Fibroblast of peridontal ligament (primary cell): Measurements from ENCODE around the gene TNFRSF1A.

Experiments used
- DNase-seq: peaks from one replicate; pipeline ENCODE4 v3.0.0-alpha.2; 2010; ENCODE audit errors: extremely low read depth

Gene TNFRSF1A

DNA sequence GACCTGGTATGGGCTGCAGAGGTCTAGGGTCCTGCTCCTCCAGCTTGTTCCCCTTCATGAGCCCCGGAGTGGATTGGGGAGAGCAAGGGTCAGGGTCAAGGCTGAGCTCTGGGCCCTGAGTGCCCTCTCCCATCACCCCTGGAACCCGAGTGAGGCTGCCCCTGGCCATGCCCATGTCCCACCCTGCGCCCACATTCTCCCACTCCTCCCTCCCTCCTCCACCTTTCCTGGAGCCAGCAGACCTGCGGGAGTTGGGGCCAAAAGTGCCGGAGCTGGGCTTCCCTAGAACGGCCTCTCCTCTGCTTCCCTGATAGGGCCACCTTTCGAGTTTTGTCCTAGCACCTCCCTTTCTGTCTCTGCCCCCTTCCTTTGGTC lies 32.9 kb upstream of the TNFRSF1A start:
- DNase-seq = no peak

DNA sequence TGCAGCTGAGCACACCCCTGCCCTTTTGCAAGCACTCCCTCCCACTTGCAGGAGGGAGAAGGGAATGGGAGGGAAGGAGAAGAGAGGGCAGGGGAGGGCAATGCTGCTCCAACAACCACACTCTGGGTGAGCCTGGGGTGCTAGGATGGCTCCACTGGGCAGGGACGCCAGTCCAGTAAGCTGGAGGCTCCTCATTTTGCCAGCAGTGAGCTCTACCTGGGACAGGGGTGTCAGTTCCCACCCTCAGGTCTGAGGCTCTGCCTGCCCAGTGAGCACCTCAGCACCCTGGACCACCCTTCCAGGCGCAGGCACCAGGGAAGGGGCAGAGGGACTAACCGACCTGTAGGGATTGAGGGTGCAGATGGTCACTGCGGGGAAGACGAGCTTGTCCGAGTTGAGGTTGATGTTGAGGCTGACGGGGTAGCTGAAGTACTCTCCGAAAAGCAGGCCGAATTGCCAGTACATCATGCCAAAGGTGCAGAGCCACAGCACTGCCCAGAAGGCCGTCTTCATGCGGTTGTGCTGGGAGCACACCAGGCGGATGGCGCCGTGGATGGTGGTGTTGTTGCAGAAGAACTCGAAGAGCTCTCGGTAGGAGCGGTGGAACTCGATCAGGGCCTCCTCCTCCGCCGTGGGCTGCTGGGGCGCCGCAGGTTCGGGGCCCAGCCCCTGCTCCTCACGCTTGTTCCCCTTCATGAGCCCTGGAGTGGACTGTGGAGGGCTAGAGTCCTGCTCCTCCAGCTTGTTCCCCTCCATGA lies 32.3 kb upstream of the TNFRSF1A start:
- no peak for DNase-seq

DNA sequence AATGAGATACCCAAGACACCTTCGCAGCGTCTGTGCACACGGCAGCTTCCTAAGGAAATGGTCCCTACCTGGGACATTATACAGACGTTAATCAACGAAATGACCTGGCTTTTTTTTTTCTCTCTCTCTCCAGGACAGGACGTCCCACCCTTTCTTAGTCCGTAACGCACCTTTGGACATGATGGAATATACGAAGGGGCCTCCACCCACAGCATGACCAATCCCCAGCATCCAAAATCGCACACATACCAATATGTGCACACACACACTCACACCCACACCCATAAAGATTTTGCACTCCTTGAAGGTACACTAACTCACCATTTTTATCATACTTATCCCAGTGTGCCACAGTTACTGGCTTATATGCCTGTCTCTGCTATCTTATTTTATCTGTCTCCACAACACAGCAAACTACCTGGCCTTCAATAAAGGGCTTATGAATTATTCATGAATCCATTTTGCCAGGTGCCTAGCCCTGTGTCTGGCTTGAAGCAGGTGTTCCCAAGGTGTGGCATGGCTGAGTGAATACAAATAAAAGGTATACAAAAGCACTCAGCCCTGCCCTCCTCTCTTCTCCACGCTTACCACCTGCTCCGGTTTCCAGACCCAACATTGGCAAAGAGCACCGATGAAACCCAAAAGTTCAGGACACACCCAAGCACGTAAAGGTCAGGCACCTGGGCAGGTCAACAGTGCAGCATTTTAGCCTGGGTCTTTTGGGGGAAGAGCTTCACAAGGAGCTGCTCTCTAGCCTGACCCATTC lies 31.3 kb upstream of the TNFRSF1A start:
- no peak for DNase-seq

GRCh38 chr12:6372403-6373003 lies 30.6 kb upstream of the TNFRSF1A start:
- DNase-seq = peak; percentile 83

GRCh38 chr12:6370994-6371754 lies 29.3 kb upstream of the TNFRSF1A start:
- no peak for DNase-seq

DNA sequence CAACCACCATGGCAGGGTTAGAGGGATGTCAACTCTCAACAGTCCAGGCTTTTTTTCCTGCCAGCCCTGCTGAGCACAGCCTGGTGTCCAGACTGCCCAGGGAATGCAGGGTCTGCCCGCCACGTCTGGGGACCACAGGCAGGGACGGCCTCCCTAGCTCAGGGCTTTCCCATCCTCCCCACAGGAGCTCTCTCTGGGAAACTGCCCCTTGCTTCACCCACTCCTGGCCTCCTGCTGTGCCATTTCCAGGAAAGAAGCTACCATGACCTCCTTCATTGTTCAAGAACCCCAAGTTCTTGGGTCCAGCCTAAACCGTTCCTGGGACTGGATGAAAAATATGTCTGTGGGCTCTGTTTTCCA lies 28.7 kb upstream of the TNFRSF1A start:
- DNase-seq = no peak

DNA sequence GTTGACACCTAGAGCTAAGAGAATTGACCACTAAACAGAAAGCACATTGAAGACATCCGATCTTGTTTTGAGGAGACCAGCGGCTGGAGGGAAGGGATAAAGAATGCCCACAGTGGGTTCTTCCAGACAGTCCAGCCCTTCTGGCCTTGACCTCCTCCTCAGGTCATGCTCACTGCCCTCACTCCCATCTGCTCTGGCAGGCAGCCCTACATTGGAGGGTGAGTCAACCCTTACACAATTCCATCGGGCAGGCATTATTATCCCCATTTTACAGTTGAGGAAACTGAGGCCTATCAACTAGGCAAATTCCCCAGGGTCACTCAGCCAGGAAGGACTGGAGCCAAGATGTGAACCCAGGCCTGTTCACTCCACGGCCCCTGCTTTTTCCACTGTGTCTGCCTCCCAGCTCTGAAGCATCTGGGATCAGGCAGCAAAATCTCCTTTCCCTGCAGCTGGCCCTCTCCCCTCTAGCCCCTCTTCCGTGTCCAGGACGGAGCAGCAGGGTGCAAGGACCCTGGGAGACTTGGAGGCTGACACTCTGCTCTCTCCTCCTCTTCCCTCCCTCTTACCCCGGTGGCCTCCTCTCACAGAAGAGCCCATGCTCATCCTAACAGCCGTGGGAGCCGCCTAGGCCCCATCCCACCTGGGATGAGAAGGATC lies 28.2 kb upstream of the TNFRSF1A start:
- peak; percentile 17 for DNase-seq

DNA sequence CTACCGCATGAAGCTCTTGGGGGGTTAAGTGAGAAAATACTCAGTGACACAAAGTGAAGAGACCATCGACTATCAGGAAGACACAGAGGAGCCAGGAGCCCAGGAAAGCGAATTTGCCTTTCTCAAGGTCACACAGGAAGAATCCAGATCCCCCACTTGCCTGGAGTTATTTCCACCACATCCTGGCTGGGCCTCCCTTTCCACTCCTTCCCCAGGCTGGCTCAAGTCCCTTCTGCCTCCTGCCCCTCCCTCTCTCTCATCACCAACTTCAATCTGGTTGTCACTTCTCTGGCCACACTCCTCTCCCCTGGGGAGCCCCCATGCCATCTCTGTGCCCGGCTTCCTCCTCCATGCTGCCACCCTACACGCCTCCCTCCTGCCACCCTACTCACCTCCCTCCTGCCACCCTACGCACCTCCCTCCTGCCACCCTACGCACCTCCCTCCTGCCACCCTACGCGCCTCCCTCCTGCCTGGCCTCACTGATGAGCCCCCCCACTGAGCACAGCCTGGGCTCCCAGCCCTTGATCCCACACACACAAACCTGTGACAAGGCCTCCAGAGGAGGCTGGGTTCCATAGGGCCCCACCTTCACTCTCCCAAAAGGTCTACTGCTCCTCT lies 27.1 kb upstream of the TNFRSF1A start:
- no peak for DNase-seq

DNA sequence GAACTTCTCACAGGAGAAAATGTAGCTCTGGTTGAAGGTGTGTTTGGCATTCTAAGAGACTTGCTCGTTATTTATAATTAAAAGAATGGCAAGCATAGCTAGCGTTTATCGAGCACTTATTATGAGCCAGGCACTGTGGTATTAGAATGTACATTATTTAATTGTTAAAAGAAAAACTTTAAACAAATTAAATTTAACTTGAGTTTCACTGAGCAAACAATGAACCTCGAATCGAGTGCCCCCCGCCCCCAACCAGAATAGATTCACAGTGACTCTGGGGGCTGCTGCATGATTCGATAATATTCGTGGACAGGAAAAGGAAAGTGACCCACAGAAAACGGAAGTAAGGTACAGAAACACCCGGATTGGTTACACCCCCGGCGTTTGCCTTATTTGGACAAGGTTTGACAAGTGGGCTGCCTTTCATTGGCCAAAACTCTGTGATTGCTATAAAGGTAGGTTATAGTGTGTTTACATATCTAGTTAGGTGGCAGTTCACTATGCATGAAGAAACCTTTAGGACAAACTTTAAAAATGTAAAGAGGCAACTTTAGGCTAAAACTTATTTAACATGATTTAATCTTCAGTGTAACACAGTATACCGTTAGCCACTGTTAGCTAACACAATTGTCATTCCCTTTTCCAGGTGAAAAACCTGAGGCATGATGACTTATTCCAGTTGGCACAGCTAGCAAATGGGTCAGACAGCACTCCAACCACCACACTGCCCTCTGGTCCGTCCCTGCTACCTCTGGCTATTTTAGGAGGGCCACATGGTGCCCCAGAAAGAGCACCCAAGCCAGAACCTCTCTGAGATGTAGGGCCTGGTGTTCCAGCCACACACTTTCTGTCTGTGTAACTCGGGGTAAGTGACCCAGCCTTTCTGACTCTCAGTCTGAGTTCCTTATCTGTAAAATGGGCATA lies 26.4 kb upstream of the TNFRSF1A start:
- no peak for DNase-seq

DNA sequence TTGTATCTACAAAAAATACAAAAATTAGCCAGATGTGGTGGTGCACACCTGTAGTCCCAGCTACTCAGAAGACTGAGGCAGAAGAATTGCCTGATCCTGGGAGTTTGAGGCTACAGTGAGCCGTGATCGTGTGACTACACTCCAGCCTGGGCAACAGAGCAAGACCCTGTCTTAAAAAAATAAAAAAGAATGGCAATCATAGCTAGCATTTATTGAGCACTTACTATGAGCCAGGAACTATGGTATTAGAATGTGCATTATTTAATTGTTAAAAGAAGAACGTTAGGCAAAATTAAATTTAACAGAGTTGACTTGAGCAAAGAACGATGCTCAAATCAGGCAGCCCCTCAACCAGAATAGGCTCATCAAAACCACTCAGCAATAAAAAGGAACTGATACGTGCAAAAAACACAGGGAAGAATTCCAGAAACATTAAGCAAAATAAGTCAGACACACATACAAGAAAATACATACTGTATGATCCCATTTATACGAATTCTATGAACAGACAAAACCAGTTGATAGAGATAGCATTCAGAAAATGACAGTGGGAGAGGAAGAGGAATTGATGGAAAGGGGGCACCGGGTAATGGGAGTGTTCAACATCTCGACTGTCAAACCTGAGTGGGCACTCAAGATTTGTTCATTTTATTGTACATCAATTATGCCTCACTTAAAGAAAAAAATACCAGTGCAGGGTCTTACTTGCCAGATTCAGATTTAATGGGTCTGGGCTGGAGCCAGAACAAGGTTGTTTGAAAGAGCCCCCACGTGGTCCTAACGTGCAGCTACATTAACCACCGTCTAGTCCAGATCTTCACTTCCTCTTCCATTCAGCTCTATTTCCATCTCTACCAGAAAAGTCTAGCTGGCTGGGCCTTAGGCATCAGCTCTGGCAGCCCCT lies 25.4 kb upstream of the TNFRSF1A start:
- DNase-seq = no peak

- DNase-seq = no peak
Observed at GRCh38 chr12:6364044-6364374, 22.1 kb upstream of the TNFRSF1A start.

DNA sequence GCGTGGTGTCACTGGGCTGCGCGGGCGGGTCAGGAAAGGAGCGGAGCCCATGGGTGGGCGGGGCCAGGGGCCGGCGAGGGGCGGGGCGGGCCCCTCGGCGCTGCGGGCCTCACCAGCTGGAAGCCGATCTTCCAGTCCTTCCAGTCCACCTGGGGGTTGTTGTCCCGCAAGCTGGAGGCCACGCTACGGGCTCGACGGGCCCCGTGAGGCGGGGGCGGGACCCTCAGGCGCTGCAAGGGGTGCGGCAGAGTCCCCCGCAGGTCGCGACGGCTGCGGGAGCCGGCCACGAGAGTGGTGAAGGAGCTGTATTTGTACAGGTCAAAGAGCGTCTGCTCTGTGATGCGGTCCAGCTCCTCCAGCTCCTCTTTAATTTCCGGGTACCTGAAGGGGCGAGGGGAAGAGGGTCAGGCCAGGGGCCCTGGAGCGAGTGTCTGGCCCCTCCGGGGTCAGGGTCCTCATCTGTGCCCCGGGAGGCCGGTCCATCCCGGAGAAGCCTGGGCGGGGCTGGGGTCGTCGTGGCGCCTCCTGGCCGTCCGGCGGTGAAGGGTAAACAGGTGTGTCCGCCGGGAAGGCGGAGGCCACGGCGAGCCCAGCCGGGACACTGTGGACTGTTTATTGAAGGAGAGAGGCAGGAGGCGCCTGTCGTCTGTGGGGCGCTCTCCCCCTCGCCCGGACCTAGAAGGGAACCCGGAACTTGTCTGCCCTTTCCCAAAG lies 21.6 kb upstream of the TNFRSF1A start:
- DNase-seq = no peak

- no peak for DNase-seq
Observed at GRCh38 chr12:6363010-6363329, 21.1 kb upstream of the TNFRSF1A start.

- DNase-seq = no peak
Observed at GRCh38 chr12:6362403-6362802, 20.5 kb upstream of the TNFRSF1A start.

DNA sequence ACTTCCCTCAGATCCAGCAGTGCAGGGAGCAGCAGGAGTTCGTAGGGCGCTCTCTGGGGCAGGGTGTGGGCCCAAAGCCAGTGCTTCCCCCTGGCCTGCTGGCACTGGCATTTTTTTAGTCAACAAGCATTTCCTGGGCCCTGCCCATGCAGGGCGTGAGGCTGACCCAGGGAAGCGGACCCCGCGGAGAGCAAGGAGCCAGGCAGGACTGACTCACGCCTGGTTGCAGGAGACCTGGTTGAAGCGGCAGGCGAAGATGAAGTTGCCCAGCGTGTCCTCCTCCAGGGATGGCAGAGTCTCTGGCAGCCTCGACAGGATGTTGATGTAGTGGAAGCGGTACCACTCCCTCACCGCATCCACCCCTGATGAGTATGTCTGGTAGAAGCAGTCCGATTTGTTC lies 20.0 kb upstream of the TNFRSF1A start:
- no peak for DNase-seq

DNA sequence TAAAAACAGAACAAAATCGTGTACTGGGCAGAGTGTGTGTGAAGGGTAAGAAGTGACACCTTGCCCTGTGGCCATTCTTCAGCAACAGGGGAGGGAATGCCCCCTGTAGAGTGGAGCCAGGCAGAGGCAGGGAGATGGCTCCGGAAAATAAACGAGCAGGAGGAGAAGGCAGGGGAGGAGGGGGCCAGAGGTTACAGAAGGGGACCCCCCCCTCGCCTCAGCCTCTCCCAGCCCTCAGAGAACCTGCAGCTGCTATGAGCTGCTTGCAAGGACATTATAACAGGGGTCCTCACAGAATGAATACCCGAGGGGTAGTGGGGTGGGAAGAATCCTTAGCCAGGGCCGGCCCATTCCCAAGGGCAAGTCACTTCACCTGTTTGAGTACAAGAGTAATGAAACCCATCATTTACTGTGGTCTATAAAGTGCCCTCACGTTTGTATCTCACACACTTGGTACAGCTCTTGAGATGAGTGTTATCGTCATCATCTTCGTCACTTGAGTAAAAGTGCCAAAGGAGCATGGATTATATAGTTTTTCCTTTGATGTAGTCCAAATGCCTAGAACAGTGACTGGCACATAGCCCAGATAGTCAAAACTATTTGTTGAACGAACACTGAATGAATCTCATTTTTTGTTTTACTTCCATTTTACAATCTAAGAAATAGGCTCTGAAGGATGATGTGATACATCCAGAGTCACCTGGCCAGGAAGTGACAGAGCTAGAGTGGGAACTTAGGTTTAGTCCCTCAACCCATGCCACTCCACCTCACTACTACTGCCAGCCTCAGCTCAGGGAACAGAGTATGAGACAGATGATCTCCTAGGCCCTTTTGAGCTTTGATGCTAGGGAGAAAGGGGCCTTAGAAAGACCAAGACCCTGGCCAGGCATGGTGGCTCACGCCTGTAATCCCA lies 19.0 kb upstream of the TNFRSF1A start:
- DNase-seq = no peak

GRCh38 chr12:6360080-6360571 lies 18.2 kb upstream of the TNFRSF1A start:
- DNase-seq = no peak

GRCh38 chr12:6358881-6359280 lies 17.0 kb upstream of the TNFRSF1A start:
- no peak for DNase-seq
